Mucosa of descending colon (tissue), 3 donors: ENCODE measurements around the gene SOS2. TPM values are rescaled to one million over a fixed set of nuclear protein-coding genes. Genes with fewer than 3 reads are reported as not detected.

Source experiments
- ATAC-seq: fragments of 200-7000 bp; cut with Tn5 transposase; one replicate; pipeline ENCODE4 v1.9.1; 2020; ENCODE audit warnings: mild to moderate bottlenecking, moderate library complexity
- DNase-seq, 3 donors: peaks; one replicate each; pipeline ENCODE4 v3.0.0-alpha.2; 2020
- H3K36me3 ChIP-seq: fragments of 200-600 bp; one replicate; pipeline ENCODE4 v1.8.0; 2021; ENCODE audit warnings: low read depth, mild to moderate bottlenecking
- H3K4me1 ChIP-seq: fragments of 200-600 bp; one replicate; pipeline ENCODE4 v1.8.0; 2021; ENCODE audit warnings: low read depth, mild to moderate bottlenecking
- H3K4me3 ChIP-seq: fragments of 200-600 bp; one replicate; pipeline ENCODE4 v1.8.0; 2021; ENCODE audit warnings: mild to moderate bottlenecking
- H3K9me3 ChIP-seq: fragments of 200-600 bp; one replicate; pipeline ENCODE4 v1.8.0; 2021; ENCODE audit warnings: mild to moderate bottlenecking
- CTCF ChIP-seq: fragments of 200-600 bp; IDR thresholded peaks from one replicate; pipeline ENCODE4 v1.8.0; 2022; ENCODE audit warnings: antibody characterized with exemption, mild to moderate bottlenecking
- intact Hi-C, 2 donors: fragments of 100-400 bp; cut with DNase I in 1 of 2; cut with micrococcal nuclease in 1 of 2; formaldehyde crosslinking; loops; one replicate each; pipeline versions ENCODE4 v1.11.0 to v1.11.1; 2022; cut with DNase I, micrococcal nuclease
- total RNA-seq, 3 donors: library from RNA; stranded (reverse); fragmentation: NEBNext Ultra II Directional in 2 of 3; extraction: Animal tissue kit (Norgen Biotek cat#: 25700) in 2 of 3; gene quantifications; one replicate each; pipeline versions ENCODE4 v1.2.1 to v1.2.4, GENCODE V29; 2021 to 2023
- donor health status: DM: no; HTN: no; CAD: no; lungs with moderate emphysema.
- donor health status: DM: no; HTN: no; CAD: no.
- donor health status: DM: no; HTN: yes; CAD: no.

SOS2 gene
- total RNA-seq, 3 donors from 2014 or later: 38.0 to 60.2 (median 44.4) TPM

GRCh38 chr14:50107850-50108249, 123.5 kb downstream of the SOS2 start:
- TF ChIP-seq CTCF: no peak
- H3K36me3 ChIP-seq: peaks cover 14% of the 10 kb centered on the region
- H3K9me3 ChIP-seq: no peaks in the 10 kb centered on the region
- H3K4me1 ChIP-seq: no peaks in the 10 kb centered on the region
- H3K4me3 ChIP-seq: no peak overlapping the region
- DNase-seq: no peak
- ATAC-seq: no peak
- intact Hi-C loops: loop anchor here in 1 of 2 donors (5.0 kb wide), 1 partner anchor 241 kb away; no protein-coding TSS in a partner anchor

DNA sequence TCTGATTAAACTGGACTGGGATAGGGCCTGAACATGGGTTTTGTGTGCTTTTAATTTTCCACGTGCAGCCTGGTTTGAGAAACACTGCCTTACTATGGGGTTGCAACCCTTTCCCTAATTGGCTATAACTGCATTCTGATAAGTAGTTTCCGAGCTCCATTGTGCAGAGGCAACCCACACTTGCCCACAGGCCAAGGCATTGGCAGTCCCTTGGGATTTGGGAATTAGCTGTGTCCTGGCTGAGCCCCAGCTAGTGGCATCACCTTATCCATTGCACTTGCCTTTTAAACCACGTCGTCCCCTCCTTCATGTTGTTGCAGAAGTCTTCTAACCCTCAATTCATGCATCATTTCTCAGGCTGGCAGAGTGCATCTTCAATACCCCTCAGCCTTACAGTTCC, 125.2 kb downstream of the SOS2 start:
- TF ChIP-seq CTCF: no peak
- Histone ChIP-seq H3K4me1 (peaks cover 5% of the 10 kb centered on the region), H3K4me3 (no peak overlapping the region), H3K36me3 (peaks cover 9% of the 10 kb centered on the region), H3K9me3 (no peaks in the 10 kb centered on the region)
- intact Hi-C loops: loop anchor here in 1 of 2 donors (5.0 kb wide), 1 partner anchor 239 kb away; no protein-coding TSS in a partner anchor
- ATAC-seq (no peak), DNase-seq (no peak)

- DNase-seq: no peak
- H3K4me1 ChIP-seq: peaks cover 10% of the 10 kb centered on the region
- H3K36me3 ChIP-seq: no peaks in the 10 kb centered on the region
- H3K4me3 ChIP-seq: no peak overlapping the region
- no peak for ATAC-seq
- no peaks in the 10 kb centered on the region for H3K9me3 ChIP-seq
- TF ChIP-seq CTCF: no peak
- intact Hi-C loops: loop anchor here in 1 of 2 donors (5.0 kb wide), 1 partner anchor 241 kb away; no protein-coding TSS in a partner anchor
Observed at GRCh38 chr14:50103558-50103957, 127.8 kb downstream of the SOS2 start.

- no peak for TF ChIP-seq CTCF
- Histone ChIP-seq H3K9me3 (no peaks in the 10 kb centered on the region), H3K36me3 (no peaks in the 10 kb centered on the region), H3K4me1 (peaks cover 10% of the 10 kb centered on the region), H3K4me3 (no peak overlapping the region)
- intact Hi-C loops: loop anchor here in 1 of 2 donors (2.0 to 5.0 kb wide), 2 partner anchors 57 to 239 kb away; no protein-coding TSS in a partner anchor
- ATAC-seq (peak; percentile 55), DNase-seq (peak in 2 of 3 donors; percentile 42 to 55)
Observed at GRCh38 chr14:50101417-50101816, 130.0 kb downstream of the SOS2 start.

GRCh38 chr14:50100805-50101204, 130.6 kb downstream of the SOS2 start:
- no peak overlapping the region for H3K4me3 ChIP-seq
- no peaks in the 10 kb centered on the region for H3K36me3 ChIP-seq
- H3K4me1 ChIP-seq: peaks cover 10% of the 10 kb centered on the region
- DNase-seq: no peak
- intact Hi-C loops: loop anchor here in 1 of 2 donors (2.0 to 5.0 kb wide), 2 partner anchors 56 to 239 kb away; no protein-coding TSS in a partner anchor
- ATAC-seq: peak; percentile 65
- TF ChIP-seq CTCF: no peak
- H3K9me3 ChIP-seq: no peaks in the 10 kb centered on the region
